ENCODE measurements around the gene IBA57.

DNA sequence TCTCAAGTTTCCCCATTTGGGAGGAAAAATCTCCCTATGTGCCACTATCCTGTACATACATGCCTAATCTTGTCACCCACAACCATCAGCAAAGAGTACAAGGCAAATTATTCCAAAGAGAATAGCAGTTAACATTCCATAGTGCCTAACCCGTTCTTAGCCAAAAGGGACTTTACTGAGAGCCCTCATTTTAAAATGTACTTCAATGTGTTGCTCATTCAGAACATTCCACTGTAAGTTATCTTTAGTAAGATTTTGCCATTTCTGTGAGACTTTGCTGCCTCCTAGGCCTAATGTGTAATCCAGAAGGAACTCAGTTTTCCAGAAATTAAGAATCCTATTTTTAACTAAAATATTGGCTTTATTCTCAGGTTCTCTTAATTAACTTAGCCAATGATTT, 45.3 kb upstream of the IBA57 start:
- TF ChIP-seq, protein P1, sequence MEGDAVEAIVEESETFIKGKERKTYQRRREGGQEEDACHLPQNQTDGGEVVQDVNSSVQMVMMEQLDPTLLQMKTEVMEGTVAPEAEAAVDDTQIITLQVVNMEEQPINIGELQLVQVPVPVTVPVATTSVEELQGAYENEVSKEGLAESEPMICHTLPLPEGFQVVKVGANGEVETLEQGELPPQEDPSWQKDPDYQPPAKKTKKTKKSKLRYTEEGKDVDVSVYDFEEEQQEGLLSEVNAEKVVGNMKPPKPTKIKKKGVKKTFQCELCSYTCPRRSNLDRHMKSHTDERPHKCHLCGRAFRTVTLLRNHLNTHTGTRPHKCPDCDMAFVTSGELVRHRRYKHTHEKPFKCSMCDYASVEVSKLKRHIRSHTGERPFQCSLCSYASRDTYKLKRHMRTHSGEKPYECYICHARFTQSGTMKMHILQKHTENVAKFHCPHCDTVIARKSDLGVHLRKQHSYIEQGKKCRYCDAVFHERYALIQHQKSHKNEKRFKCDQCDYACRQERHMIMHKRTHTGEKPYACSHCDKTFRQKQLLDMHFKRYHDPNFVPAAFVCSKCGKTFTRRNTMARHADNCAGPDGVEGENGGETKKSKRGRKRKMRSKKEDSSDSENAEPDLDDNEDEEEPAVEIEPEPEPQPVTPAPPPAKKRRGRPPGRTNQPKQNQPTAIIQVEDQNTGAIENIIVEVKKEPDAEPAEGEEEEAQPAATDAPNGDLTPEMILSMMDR (IDR thresholded peaks at IDR 0.05; ENCODE audit: control extremely low read depth in 1 of 3, insufficient read depth in 1 of 3, low read depth in 1 of 3, low read length in 3 of 3): no peak
- TF ChIP-seq RFX5 (IDR thresholded peaks at IDR 0.05; ENCODE audit: borderline replicate concordance, low read depth, low read length) (no peak), RAD21 (IDR thresholded peaks at IDR 0.05 in 1 of 2, conservative IDR thresholded peaks at IDR 0.05 in 1 of 2; ENCODE audit: low read depth in 2 of 2, low read length in 2 of 2) (no peak), POLR2AphosphoS5 (IDR thresholded peaks at IDR 0.05; ENCODE audit: low read depth, low read length) (no peak), POLR2A (IDR thresholded peaks at IDR 0.05; ENCODE audit: control extremely low read depth in 1 of 2, low read depth in 2 of 2, low read length in 2 of 2) (no peak), BACH1 (IDR thresholded peaks at IDR 0.05; ENCODE audit: low read length) (no peak)
